ENCODE data around the gene TMPRSS12. TPM values are rescaled to one million over a fixed set of nuclear protein-coding genes. Genes with fewer than 3 reads are reported as not detected.
"Not testable (repeated sequence)": the region's sequence is repeated elsewhere in the genome, so short reads cannot be mapped to it uniquely, and the experiment has no call there.

The TMPRSS12 gene
- total RNA-seq, 1 experiment from 2014 or later: not detected

GRCh38 chr12:50901685-50902113 lies 59.0 kb downstream of the TMPRSS12 start:
- no peaks in the 10 kb centered on the region for H3K36me3 ChIP-seq (replicated peaks; ENCODE audit: control insufficient read depth, insufficient read depth, low read length)
- no peak overlapping the region for H3K4me3 ChIP-seq (ENCODE audit: insufficient read depth, low read depth, low read length)
- DNase-seq: no peak
- H3K27me3 ChIP-seq (ENCODE audit: control insufficient read depth, insufficient read depth, low read length): no peaks in the 10 kb centered on the region

- DNase-seq; H3K4me3 ChIP-seq (ENCODE audit: insufficient read depth, low read depth, low read length); H3K36me3 ChIP-seq (replicated peaks; ENCODE audit: control insufficient read depth, insufficient read depth, low read length); H3K27me3 ChIP-seq (ENCODE audit: control insufficient read depth, insufficient read depth, low read length): not testable (repeated sequence)
Observed at GRCh38 chr12:50908479-50908878, 65.8 kb downstream of the TMPRSS12 start.

- not testable (repeated sequence) for H3K4me3 ChIP-seq (ENCODE audit: insufficient read depth, low read depth, low read length); H3K27me3 ChIP-seq (ENCODE audit: control insufficient read depth, insufficient read depth, low read length); H3K36me3 ChIP-seq (replicated peaks; ENCODE audit: control insufficient read depth, insufficient read depth, low read length); DNase-seq
Observed at GRCh38 chr12:50912361-50912760, 69.6 kb downstream of the TMPRSS12 start.

- Histone ChIP-seq H3K36me3 (replicated peaks; ENCODE audit: control insufficient read depth, insufficient read depth, low read length) (no peaks in the 10 kb centered on the region), H3K4me3 (ENCODE audit: insufficient read depth, low read depth, low read length) (no peak overlapping the region), H3K27me3 (ENCODE audit: control insufficient read depth, insufficient read depth, low read length) (no peaks in the 10 kb centered on the region)
- no peak for DNase-seq
Observed at GRCh38 chr12:50913224-50913623, 70.5 kb downstream of the TMPRSS12 start.

GRCh38 chr12:50914872-50915484 lies 72.3 kb downstream of the TMPRSS12 start:
- H3K36me3 ChIP-seq (replicated peaks; ENCODE audit: control insufficient read depth, insufficient read depth, low read length): no peaks in the 10 kb centered on the region
- no peak for DNase-seq
- H3K27me3 ChIP-seq (ENCODE audit: control insufficient read depth, insufficient read depth, low read length): no peaks in the 10 kb centered on the region
- no peak overlapping the region for H3K4me3 ChIP-seq (ENCODE audit: insufficient read depth, low read depth, low read length)

GRCh38 chr12:50916292-50916691 lies 73.6 kb downstream of the TMPRSS12 start:
- no peak for DNase-seq
- Histone ChIP-seq H3K36me3 (replicated peaks; ENCODE audit: control insufficient read depth, insufficient read depth, low read length) (no peaks in the 10 kb centered on the region), H3K27me3 (ENCODE audit: control insufficient read depth, insufficient read depth, low read length) (no peaks in the 10 kb centered on the region), H3K4me3 (ENCODE audit: insufficient read depth, low read depth, low read length) (no peak overlapping the region)

GRCh38 chr12:50918584-50919316 lies 76.0 kb downstream of the TMPRSS12 start:
- no peaks in the 10 kb centered on the region for H3K27me3 ChIP-seq (ENCODE audit: control insufficient read depth, insufficient read depth, low read length)
- no peak overlapping the region for H3K4me3 ChIP-seq (ENCODE audit: insufficient read depth, low read depth, low read length)
- H3K36me3 ChIP-seq (replicated peaks; ENCODE audit: control insufficient read depth, insufficient read depth, low read length): no peaks in the 10 kb centered on the region
- DNase-seq: no peak

- no peaks in the 10 kb centered on the region for H3K36me3 ChIP-seq (replicated peaks; ENCODE audit: control insufficient read depth, insufficient read depth, low read length)
- H3K4me3 ChIP-seq (ENCODE audit: insufficient read depth, low read depth, low read length): no peak overlapping the region
- no peak for DNase-seq
- H3K27me3 ChIP-seq (ENCODE audit: control insufficient read depth, insufficient read depth, low read length): no peaks in the 10 kb centered on the region
Observed at GRCh38 chr12:50922820-50923219, 80.1 kb downstream of the TMPRSS12 start.

- H3K36me3 ChIP-seq (replicated peaks; ENCODE audit: control insufficient read depth, insufficient read depth, low read length): no peaks in the 10 kb centered on the region
- no peaks in the 10 kb centered on the region for H3K27me3 ChIP-seq (ENCODE audit: control insufficient read depth, insufficient read depth, low read length)
- H3K4me3 ChIP-seq (ENCODE audit: insufficient read depth, low read depth, low read length): no peak overlapping the region
- no peak for DNase-seq
Observed at GRCh38 chr12:50923361-50924130, 80.8 kb downstream of the TMPRSS12 start.

- H3K4me3 ChIP-seq (ENCODE audit: insufficient read depth, low read depth, low read length): no peak overlapping the region
- no peaks in the 10 kb centered on the region for H3K36me3 ChIP-seq (replicated peaks; ENCODE audit: control insufficient read depth, insufficient read depth, low read length)
- no peak for DNase-seq
- H3K27me3 ChIP-seq (ENCODE audit: control insufficient read depth, insufficient read depth, low read length): no peaks in the 10 kb centered on the region
Observed at GRCh38 chr12:50924131-50924438, 81.4 kb downstream of the TMPRSS12 start.

GRCh38 chr12:50924439-50925341 lies 82.0 kb downstream of the TMPRSS12 start:
- no peak for DNase-seq
- H3K4me3 ChIP-seq (ENCODE audit: insufficient read depth, low read depth, low read length): peak overlapping the region; percentile 57

GRCh38 chr12:50925342-50925651 lies 82.6 kb downstream of the TMPRSS12 start:
- H3K4me3 ChIP-seq (ENCODE audit: insufficient read depth, low read depth, low read length): peak overlapping the region; percentile 57
- DNase-seq: no peak
- no peaks in the 10 kb centered on the region for H3K27me3 ChIP-seq (ENCODE audit: control insufficient read depth, insufficient read depth, low read length)
- no peaks in the 10 kb centered on the region for H3K36me3 ChIP-seq (replicated peaks; ENCODE audit: control insufficient read depth, insufficient read depth, low read length)

More at GRCh38 chr12:50924439-50925341, 82.0 kb downstream of the TMPRSS12 start:
- Histone ChIP-seq H3K36me3 (replicated peaks; ENCODE audit: control insufficient read depth, insufficient read depth, low read length) (no peaks in the 10 kb centered on the region), H3K27me3 (ENCODE audit: control insufficient read depth, insufficient read depth, low read length) (no peaks in the 10 kb centered on the region)

GRCh38 chr12:50925920-50926319 lies 83.2 kb downstream of the TMPRSS12 start:
- H3K4me3 ChIP-seq (ENCODE audit: insufficient read depth, low read depth, low read length): peak overlapping the region; percentile 57

GRCh38 chr12:50926415-50926814 lies 83.7 kb downstream of the TMPRSS12 start:
- Histone ChIP-seq H3K36me3 (replicated peaks; ENCODE audit: control insufficient read depth, insufficient read depth, low read length) (no peaks in the 10 kb centered on the region), H3K4me3 (ENCODE audit: insufficient read depth, low read depth, low read length) (peak overlapping the region; percentile 57)
- DNase-seq: no peak

More at GRCh38 chr12:50925920-50926319, 83.2 kb downstream of the TMPRSS12 start:
- H3K36me3 ChIP-seq (replicated peaks; ENCODE audit: control insufficient read depth, insufficient read depth, low read length): no peaks in the 10 kb centered on the region
- no peak for DNase-seq
- no peaks in the 10 kb centered on the region for H3K27me3 ChIP-seq (ENCODE audit: control insufficient read depth, insufficient read depth, low read length)

More at GRCh38 chr12:50926415-50926814, 83.7 kb downstream of the TMPRSS12 start:
- H3K27me3 ChIP-seq (ENCODE audit: control insufficient read depth, insufficient read depth, low read length): no peaks in the 10 kb centered on the region

All from H7 (cell line).